ENCODE measurements around the gene SKA3.

The SKA3 gene

DNA sequence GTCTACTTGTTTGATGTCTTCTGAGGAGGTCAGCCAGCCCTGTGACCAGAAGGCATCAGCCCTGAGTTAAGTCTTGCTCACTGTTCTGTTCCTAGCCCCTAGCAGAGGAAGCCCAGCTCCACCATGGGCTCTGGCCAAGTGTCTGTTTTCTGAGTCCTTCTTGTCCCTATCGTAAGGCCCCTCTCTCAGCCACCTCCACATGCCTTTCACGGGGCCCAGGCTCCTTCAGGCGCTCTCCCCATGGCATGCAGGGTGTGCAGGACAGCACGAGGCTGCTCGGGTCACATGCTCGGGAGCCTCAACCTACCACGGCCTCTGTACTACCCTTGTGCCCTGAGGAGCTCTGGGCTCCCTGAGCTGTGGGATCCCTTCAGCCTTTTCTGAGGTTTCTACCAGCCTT is 67.2 kb downstream of the SKA3 start:
- no peak for DNase-seq

DNA sequence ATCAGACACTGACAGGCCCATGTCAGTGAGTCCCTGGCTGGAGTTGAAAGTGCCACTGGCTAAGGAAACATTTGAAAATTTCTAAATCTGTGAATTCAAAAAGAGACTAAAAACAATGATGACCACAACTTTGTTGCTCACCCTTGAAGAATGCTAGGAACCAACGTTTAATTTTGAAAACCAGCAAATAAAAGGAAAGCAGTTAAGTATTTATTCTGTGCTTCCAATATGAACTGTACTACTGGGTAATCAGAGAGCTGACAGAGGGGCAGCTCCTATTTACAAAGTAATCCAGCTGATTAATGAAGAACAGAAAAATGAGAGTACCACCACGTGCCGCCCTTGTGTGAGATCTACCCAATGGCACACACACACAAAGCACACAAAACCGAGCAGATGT is 70.3 kb downstream of the SKA3 start:
- no peak for DNase-seq

DNA sequence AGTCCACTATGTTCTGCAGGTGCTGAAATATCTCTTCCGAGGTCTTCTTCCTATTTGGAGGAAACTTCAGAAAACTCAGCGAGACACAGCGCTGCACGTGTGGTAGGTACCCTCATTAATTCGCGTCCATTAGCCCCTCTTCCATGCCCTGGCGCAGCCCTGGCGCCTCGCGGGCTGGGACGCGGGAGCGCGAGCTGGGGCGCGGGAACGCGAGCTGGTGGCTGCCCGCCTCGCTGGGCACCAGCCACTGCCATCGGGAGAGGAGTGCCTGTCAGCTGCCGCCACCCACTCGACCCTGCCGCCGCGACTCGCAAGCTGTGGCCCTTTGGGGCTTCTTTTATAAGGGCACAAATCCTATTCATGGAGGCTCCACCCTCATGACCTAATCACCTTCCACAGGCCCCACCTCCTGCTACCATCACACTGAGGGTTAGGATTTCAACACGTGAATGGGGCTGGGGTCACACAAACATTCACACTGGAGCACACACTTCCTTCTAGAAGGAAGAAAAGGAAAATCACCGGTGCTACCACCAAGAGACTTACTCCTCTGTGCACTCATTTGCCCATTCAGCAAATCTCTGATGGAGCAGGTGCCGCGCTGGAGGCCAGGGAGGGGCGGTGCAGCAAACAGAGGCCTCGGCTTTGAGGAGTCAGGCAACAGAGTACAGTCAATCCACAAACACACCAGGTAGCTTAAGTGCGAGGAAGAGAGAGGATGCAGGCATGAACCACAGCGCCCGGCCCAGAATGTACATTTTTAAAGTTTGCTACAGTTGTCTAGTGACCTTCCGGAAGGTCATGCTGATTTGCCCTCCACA is 71.9 kb downstream of the SKA3 start:
- DNase-seq = no peak

All from CD4-positive, alpha-beta T cell treated with Interleukin-21 for 1 hour (primary cell).